Renal pelvis (tissue), 4 donors: ENCODE measurements around the gene CYTH4. TPM values are rescaled to one million over a fixed set of nuclear protein-coding genes. Genes with fewer than 3 reads are reported as not detected.
A peak's percentile ranks its signal among the peaks of the same experiment; 100 is the strongest.

Source experiments
- DNase-seq: peaks from one replicate; pipeline ENCODE4 v3.0.0-alpha.2; 2013
- polyA plus RNA-seq, 3 donors: library from polyadenylated mRNA; unstranded; fragments of 120-200 nt; gene quantifications; one replicate each; pipeline ENCODE4 v1.2.1, GENCODE V29; 2013; ENCODE audit not compliant: insufficient read length in 3 of 3

CYTH4 gene
- polyA plus RNA-seq, 3 donors, result 3.6 to 4.7 (median 4.5) TPM

DNA sequence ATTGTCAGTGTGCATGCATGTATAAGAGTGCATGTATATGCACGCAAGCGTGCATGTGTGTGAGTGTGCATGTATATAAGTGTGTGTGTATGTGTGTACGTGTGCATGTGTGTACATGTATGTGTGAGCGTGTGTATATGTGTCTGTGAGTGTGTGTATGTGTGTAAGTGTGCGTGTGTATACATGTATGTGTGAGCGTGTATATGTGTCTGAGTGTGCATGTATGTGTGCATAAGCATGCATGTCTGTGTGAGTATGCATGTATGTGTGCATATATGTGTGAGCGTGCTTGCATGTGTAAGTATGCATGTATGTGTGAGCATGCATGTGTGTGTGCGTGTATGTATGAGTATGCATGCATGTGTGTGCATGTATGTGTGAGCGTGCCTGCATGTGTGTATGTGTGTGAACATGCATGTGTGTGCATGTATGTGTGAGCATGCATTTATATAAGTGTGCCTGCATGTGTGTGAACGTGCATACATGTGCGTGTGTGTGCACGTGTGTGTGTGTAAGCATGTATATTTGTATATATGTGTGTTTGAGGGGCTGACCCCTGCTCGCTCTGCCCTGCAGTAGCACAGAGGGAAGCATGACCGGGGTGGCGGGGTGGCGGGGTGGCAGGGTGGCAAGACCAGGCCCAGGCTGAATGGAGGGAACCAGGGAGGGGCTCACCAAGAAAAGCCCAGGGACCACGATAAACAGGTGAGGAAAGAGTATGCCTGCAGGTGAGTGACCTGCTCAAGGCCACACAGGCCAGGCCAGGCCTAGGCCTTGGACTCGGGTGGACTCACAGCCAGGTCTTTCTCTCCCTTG, 26.3 kb downstream of the CYTH4 start:
- DNase-seq, result no peak

DNA sequence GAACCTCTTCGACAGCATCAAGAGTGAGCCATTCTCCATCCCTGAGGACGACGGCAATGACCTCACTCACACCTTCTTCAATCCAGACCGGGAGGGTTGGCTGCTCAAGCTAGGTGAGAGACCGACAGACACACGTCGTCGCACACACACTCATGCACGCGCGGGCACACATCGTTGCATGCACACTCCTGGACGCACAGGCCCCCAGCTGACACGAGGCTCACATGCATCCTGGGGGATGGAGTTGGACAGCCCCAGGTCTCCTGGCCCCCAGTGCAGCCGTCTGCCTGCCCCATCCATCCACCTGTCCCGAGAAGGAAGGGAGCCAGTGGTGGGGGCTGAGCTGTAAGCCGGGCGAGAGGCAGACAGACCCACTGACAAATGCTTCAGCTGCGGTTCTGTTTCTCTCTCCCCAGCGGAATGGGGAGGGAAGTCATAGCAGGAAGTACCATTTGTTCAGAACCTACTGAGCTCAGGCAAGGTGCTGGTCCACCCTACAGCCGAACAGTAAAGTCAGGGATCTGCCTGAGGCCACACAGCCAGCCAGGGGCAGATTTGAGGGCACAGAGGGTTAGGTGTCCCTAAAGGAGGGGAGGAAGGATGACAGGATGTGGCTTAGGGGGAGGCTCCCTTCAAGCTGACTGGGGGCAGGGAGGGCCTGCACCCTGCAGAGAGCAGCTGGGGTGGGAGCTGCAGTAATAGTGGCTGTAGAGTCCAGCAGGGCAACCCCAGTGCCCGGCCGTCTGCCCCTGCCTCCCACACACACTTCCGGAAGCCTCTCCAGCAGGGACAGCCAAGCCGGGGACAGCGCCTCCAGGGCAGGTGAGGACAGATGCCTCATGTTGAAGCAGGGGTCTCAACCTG, 27.1 kb downstream of the CYTH4 start:
- no peak for DNase-seq

DNA sequence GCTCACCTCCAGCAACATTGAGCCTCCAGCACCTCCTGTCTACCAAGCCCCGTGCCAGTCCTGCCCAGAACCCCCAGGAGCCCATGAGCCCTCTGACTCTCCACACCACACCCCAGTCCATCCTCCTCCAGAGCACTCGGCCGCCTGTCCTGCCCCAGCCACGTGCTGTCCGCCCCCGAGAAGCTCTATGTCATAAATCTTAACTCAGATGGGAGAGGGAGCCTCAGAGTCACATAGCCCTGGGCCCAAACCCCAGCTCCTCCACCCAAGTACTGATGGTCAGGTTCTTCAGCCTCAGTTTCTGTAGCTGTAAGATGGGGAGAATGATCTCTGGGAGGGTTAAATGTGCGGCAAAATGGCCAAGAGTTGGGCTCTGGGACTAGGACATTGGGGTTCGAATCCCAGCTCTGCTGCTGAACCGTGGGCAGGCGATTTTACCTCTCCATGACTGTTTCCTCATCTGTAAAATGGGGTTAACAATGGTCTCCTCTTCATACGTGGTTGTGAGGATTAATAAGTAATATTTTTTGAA, 27.8 kb downstream of the CYTH4 start:
- DNase-seq, result no peak

DNA sequence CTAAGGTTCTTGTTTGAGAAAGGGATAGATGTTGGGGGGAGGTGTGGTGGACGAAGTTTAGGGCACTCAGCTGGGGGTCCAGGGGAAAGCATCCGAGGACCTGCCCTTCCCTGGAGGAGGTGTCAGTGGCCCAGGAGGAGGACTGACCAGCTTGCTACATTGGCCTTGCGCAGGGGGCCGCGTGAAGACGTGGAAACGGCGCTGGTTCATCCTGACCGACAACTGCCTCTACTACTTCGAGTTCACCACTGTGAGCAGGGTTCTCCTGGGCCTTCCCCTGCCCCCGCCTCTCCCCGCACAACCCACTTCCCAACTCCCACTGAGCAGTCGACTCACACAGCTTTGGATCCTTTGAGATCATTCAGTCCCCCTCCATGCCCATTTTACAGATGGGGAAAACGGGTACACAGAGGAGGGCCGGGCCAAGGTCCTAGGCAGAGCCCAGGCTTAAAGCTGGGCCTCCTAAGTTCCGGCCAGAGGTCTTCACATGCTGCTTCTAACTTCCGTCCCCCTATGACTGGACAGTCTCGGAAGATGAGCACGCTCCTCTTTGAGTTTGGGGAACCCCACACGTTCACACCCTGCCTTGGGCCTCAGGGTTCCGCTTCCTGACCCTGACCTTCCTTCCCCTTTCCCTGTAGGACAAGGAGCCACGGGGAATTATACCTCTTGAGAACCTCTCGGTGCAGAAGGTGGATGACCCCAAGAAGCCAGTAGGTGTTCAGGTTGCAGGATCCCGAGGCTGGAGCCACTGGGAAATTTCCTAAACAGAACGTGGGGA, 28.7 kb downstream of the CYTH4 start:
- DNase-seq, result no peak

DNA sequence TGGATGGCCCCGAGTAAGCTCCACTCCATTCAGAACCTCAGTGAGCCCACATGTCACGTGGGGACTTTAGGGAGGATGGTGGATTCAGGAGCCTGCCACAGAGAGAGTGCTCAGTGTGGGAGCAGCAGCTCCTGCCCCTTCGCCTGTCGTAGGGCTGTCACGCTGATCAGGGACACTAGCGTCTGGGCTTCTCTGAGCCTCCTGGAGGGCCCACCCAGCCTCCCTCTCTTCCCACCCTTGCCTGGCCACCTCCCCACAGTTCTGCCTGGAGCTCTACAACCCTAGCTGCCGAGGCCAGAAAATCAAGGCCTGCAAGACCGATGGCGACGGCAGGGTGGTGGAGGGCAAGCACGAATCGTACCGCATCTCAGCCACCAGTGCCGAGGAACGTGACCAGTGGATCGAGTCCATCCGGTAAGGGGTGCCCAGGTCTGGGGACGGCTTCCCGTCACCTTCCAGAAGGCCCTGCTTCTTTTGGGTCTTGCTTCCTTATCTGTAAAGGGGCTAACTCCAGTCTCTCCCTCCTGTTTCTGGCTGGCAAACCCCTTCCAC, 29.5 kb downstream of the CYTH4 start:
- DNase-seq, result no peak

DNA sequence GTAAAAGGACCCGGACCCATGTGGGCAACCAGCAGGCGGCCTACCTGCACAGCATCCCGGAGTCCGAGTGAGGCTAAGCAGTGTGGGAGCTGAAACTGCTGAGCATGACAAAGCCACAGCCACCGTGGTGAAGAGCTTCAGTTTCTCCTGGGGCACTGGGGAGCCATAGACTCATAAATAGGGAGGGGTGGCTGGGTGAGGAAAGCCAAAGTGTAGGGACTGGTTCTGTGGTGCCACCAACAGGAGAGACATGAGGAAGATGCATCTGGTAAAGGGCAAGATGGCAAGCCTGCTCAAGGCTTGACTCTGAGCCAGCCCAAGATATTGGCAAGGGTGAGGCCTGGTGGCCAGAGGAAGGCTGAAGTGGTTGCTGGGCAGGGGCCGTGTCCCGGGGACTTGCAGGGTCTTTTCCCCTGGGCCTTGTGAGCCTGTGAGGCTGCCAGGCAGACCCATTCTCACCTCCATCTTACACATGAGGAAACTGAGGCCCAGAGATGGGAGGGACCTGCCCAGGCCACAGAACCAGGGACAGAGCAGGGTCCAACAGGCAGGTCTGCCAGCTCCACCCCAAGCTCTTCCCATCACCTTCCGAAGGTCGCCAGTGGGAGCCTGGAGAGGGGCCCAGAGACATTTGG, 30.4 kb downstream of the CYTH4 start:
- no peak for DNase-seq

DNA sequence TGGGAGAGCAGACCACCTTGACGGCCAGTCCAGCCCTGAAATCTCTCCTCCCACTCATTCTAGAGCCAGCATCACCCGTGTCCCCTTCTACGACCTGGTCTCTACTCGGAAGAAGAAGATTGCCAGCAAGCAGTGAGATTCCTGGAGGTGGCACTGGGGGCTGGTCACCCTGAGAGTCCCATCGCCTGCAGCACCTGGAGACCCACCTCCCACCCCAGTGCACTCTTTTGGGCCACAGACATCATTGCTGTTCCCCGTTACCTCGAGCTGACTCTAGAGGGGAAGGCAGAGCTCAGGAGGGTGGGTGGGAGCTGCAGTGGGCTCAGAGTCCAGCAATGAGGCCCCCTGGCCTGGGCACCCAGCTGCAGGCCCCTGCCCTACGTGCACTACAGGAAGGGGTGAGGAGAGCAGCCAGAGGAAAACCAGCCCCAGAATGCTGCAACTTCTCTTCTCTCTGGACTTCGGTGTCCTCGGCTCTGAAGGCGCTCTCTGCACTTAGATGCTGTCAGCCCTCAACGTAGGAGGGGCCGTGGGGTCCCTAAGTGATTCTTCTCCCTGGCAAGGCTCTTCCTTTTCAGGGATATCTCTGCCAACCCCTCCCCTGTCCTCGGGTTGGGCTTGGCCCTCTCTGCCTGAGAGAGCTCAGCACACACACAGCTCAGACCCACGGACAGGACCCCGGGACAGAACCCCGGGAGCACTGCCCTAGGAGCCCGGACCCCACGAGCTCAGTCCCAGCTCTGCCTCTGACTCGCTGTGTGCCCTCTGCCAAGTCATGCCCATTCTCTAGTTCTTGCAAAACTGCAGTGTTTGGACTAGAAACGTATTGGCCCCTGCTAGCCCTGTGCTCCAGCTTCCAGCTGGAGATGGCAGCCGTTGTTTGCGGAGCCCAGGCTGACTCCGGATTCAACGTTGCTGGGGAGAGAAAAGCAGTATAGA, 31.3 kb downstream of the CYTH4 start:
- no peak for DNase-seq

DNA sequence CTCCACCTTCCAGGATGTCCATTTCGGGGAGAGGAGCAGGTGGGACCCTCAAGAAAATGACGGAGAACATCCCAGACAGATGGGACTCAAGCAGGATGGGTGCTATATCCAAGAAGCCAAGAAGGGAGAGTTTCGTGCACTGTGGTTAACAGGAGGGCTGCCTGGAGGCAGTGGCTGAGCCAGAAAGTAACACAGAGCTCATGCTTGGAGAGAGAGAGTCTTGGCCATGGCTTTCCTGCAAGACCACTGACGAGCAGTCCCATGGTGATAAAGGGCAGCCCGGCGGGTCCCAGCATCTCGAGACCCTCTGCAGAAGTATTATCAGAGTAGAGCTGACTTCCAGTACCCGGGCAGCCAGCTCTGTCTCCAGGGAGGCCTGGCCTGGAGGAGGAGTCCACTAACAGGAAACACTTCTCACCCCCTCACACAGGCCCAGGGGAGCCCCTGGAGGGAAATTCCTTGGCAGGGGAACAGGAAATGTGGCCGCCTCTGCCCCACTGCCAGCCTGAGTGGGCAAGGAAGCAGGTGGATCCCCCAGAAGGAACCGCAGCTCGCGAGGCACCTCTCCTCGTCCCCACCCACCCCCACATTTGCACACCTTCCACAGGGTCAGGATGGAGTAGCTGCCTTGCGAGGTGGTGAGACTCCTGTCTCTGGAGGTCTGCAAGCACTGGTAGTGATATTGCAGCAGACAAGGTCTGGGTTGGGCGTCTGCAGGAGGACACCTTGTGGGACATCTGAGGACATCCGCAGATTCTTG, 32.2 kb downstream of the CYTH4 start:
- DNase-seq, result no peak

DNA sequence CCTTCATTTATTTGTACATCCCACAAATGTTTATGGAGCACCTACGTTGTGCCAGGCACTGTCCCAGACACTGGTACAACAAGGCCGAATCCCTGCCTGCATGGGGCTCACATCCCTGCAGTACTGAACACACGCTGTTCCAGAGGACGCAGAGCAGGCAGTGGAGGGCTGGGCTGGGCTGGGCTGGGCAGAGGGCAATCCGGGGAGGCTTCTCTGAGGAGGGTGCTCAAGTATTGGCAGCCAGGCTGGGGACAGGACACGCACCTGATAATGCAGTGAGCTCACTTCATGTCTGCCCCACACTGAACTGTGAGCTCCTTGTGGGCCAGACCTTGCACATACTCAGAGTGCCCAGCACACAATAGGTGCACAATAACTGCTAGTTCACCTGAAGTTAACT, 34.1 kb downstream of the CYTH4 start:
- DNase-seq, result no peak

DNA sequence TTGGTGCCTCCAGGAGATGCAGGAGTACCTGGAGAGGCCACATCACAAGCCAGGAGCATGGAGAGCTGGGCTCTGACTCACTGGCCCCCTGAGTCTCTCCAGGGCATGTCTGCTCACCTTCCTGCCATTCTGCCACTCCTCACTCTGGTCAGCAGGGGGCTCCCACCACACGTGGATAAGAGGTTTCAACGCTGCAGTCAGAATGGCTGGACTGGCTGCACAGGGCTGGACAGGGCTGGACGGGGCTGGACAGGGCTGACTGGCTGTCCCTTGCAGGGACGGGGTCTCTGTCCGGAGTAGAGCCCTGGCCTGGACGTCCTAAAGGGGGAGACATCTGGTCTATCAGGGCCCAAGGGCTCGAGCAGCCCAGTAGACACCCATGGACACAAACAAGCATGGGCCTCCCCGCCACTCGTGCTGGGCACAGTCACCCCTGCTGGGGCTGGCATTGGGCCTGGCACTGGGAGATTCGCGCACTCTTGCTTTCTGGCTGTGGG, 34.6 kb downstream of the CYTH4 start:
- peak; percentile 82 for DNase-seq

DNA sequence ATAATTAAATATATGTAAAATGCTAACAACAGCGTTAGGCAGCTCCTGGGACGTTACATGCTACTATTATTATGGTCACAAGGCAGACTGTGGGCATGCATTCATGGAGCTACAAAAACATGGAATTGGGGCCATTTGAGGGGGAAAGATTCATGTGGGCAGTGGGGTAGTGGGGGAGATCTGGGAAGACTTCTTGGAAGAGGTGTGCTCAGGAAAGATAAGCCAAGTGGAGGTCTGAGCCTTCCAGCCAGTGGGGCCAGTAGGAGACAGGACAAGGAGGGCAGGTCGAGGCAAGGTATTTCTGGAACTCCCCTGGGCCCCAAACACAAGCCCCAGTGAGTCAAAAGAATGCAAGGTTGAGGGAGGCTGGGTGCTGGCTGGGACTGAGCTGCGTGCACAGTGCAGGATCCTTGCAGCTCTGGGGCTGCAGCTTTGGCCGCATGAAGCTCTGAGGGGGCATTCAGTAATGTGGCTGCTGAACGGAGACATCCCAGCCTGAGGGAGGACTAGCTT, 35.4 kb downstream of the CYTH4 start:
- no peak for DNase-seq

DNA sequence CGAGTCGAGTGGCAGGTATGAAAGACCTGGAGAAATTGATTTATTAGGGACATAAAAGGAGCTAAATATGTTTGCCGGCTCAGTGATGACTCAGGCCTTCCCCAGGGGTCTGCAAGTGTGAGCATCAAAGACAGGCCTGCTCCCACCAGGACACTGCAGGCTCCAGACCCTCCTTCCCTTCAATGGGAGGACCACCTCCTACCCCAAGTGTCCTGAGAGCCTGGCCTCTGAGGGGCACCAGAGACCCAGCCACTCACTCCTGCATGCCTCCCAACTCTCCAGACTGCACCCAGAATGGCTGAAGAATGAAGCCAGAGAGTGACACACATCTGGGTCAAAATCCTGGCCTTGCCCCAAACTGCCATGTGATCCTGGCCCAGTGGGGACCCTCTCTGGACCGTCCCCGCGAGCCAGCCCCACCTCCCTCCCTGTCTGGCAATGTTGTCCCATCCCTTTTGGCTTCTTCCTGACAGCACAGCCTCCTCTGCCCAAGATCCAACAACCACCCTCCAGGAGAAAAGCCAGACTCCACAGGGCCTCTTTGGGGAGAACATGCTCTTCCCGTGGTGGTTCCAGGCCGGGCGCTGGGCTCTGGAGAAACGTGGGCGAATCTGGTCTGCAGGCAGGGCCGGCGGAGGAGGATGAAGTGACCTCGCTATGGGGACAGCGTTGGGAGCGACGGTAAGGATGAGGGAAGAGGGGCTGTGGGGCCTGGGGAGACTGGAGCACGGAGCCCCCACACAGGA, 36.2 kb downstream of the CYTH4 start:
- no peak for DNase-seq

DNA sequence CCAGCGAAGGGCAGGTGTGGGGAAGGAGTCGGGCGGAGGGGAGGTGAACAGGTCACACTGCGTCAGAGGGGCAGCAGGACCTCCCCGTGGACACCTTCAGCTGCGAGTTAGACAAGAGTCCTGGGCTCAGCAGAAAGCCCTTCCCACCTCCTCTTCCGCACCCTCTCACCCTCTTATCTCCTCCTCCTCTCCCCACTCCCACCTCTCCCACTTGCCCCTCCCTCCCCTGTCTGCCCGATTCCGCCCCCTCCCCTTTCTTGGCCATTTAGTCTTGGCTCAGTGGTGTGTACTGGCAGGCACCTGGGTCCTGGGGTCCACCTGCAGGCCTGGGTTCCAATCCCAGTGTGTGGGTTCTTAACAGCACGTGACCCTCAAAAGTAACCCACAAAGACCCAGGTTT, 37.2 kb downstream of the CYTH4 start:
- DNase-seq, result no peak

DNA sequence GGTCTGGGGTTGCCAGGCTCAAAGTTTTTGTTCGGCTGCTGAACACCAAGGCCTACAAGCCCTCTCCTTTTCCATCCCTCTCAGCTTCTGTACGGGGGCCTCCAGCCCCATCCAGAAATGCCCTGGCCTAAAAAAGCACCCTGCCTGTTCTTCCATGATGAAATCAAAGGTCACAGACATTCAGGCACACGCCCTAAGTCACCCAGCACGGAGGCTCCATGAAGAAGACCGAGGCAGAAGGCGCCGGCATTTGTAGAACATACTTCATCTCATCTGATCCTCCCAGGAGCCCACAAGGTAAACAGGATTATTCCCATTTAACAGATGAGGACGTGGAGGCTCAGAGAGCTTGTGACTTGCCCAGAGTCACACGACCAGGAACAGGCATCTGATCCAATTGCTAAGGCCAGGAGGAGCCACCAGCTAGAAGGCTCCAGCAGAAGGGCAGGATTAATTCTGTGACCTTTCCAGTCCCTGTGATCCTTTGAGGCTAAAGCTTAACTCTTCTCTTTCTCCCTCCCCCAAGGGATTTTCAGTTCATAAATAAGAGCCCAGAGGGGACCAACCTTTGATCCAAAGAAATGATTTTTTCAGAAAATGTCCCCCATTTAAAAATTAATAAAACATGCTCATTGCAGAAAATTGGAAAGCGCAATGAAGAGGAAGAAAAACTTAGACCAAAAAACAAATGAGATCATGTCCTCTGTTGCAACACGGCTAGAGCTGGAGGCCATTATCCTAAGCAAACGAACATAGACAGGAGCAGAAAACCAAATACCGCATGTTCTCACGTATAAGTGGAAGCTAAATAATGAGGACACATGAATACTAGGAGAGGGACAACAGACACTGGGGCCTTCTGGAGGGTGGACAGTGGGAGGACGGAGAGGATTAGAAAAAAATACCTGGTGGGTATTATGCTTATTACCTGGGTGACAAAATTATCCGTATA, 38.7 kb downstream of the CYTH4 start:
- DNase-seq, result no peak

DNA sequence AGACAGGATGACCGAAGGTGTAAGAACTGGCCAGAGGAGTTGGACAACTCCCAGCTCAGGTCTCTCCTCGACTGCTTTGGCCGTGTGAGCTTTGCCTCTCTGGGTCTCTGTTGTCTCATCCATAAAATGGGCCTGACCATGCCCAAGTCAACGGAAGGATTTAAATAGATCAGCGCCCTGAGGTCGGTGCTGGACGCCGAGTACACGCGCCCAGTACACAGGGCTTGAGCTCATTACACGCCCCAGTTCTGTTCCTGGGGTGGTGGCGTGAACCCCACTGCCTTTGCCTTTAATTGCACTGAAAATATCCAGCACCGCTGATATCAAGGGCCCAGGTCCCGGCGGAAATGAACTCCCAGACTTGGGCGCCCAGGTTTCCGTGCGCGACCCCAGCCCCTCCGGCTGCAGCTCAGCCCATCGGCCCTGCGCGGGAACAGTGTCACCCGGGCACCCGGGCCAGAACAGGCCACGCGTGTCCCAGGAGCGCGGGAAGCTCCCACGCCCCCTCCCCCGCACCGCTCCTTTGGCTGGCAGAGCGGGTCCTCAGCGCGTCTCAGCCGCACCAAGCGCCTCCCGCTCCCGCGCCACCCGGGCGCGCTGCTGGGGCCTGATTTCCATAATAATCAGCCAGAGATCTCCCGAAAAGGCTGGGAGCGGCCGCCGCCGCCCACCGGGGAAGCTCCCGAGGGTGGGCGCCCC, 42.2 kb downstream of the CYTH4 start:
- DNase-seq, result no peak

DNA sequence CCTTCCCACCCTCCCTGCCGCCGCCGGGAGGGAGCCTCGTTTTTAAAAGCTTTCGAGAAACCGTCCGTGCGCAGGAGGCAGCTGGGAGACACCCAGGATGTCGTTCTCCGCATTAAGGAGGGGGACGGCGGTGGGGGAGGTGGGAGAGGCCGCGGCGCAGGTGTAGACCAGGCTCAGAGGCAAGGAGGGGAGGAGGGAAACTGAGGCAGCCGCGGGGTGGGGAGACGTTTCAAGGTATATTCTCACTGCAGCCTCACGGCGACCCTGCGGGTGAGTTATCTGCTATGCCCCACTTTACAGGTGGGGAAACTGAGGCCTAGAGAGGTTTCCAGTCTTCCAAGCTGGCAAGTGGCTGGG, 42.7 kb downstream of the CYTH4 start:
- no peak for DNase-seq
